GM21737 (cell line): Measurements from ENCODE around the gene XKRX.

ENCODE experiments used
- ATAC-seq: cut with Tn5 transposase; IDR thresholded peaks from one replicate; pipeline ENCODE4 v1.9.1; 2021; ENCODE audit warnings: mild to moderate bottlenecking, moderate library complexity; ENCODE audit not compliant: unreplicated experiment

XKRX gene

GRCh38 chrX:100904433-100904832 lies 24.3 kb downstream of the XKRX start:
- no peak for ATAC-seq

- no peak for ATAC-seq
Measured at GRCh38 chrX:100895365-100896075, 33.2 kb downstream of the XKRX start.

GRCh38 chrX:100883654-100884053 lies 45.1 kb downstream of the XKRX start:
- no peak for ATAC-seq

- no peak for ATAC-seq
Measured at GRCh38 chrX:100880368-100880767, 48.3 kb downstream of the XKRX start.

GRCh38 chrX:100874325-100874724 lies 54.4 kb downstream of the XKRX start, which contains the start of gene NOX1:
Gene NOX1, minus strand, starts transcription at chrX:100874359. Its CDS starts 220 bp downstream, at chrX:100874139.
- no peak for ATAC-seq

- no peak for ATAC-seq
Measured at GRCh38 chrX:100871594-100872560, 56.8 kb downstream of the XKRX start.

GRCh38 chrX:100870527-100870926 lies 58.2 kb downstream of the XKRX start:
- no peak for ATAC-seq

- no peak for ATAC-seq
Measured at GRCh38 chrX:100868273-100868672, 60.4 kb downstream of the XKRX start.

GRCh38 chrX:100864657-100865391 lies 63.9 kb downstream of the XKRX start:
- ATAC-seq = no peak
